ENCODE results near the gene LFNG. TPM values are rescaled to one million over a fixed set of nuclear protein-coding genes. Genes with fewer than 3 reads are reported as not detected.
A peak's percentile ranks its signal among the peaks of the same experiment; 100 is the strongest.

The LFNG gene
- total and polyA plus RNA-seq, 2 donors (not counting 1 experiment from before 2014, with no cell fraction given) = 73.3 to 208 TPM

- H3K27ac Mint-ChIP-seq = peak within 1 kb of the TSS; percentile 46
- Histone ChIP-seq H3K36me3 (replicated peaks in 1 of 2; ENCODE audit: control extremely low read depth in 1 of 2, control insufficient read depth in 1 of 2, extremely low read depth in 1 of 2, insufficient read depth in 2 of 2, low read length in 1 of 2) (no peaks in the 10 kb centered on the region), H2AFZ (ENCODE audit: insufficient read depth, low read depth, low read length, poor library complexity, severe bottlenecking) (peak within 1 kb of the TSS; percentile 83), H4K20me1 (ENCODE audit: control insufficient read depth, insufficient read depth, low read length, poor library complexity, severe bottlenecking) (peaks cover 11% of the 10 kb centered on the region), H3K27me3 (replicated peaks in 1 of 4; ENCODE audit: control extremely low read depth in 1 of 4, control insufficient read depth in 3 of 4, insufficient read depth in 4 of 4, low read length in 3 of 4) (no peaks in the 10 kb centered on the region), H3K27ac (ENCODE audit: low read length in 2 of 2) (peak within 1 kb of the TSS in 1 of 2 donors; percentile 49), H3K4me2 (replicated peaks; ENCODE audit: low read depth, low read length, poor library complexity, severe bottlenecking) (peak within 1 kb of the TSS; percentile 99), H3K4me3 (ENCODE audit: control extremely low read depth in 1 of 5, extremely low read depth in 1 of 5, insufficient read depth in 1 of 5, low read depth in 2 of 5, low read length in 4 of 5) (peak within 1 kb of the TSS; percentile 25 to 89 (median 63)), H3K9me3 (ENCODE audit: control extremely low read depth in 1 of 3, control insufficient read depth in 2 of 3, insufficient read depth in 1 of 3, low read length in 2 of 3) (no peaks in the 10 kb centered on the region), H3K9ac (ENCODE audit: low read length) (peak within 1 kb of the TSS; percentile 87), H3K4me1 (ENCODE audit: control insufficient read depth in 2 of 2, insufficient read depth in 2 of 2, low read length in 2 of 2) (peaks cover 24 to 34% of the 10 kb centered on the region in 2 donors), H3K79me2 (ENCODE audit: control insufficient read depth, insufficient read depth, low read length) (peaks cover 20% of the 10 kb centered on the region)
- no peaks in the 10 kb centered on the region for H3K27me3 Mint-ChIP-seq
- ChIA-PET CTCF (interaction anchor here (0.8 to 1.7 kb wide), 5 partner anchors 9 to 151 kb away, joined by 3 to 6 read pairs (median 3); no protein-coding TSS in a partner anchor), POLR2A (interaction anchor here (0.8 to 1.4 kb wide), 3 partner anchors 29 to 48 kb away, joined by 7 to 11 read pairs (median 10); no protein-coding TSS in a partner anchor)
- WGBS (ENCODE audit: insufficient coverage) = 1% methylated on average over 63 of the region's 66 CpGs
- intact Hi-C loops (cut with micrococcal nuclease) = loop anchor here (1.0 to 5.0 kb wide), 3 partner anchors 28 to 156 kb away; partner anchors contain the start of genes CHST12 and GRIFIN
- TF ChIP-seq CTCF (IDR thresholded peaks at IDR 0.05) = no peak
- TF ChIP-seq EZH2 (IDR thresholded peaks at IDR 0.05; ENCODE audit: borderline replicate concordance, insufficient read depth, low read depth, low read length, poor library complexity, severe bottlenecking) = no peak
- H3K4me1 Mint-ChIP-seq = peaks cover 33% of the 10 kb centered on the region
- ATAC-seq (ENCODE audit: low read depth) = peak; percentile 44
- DNase-seq = peak; percentile 92
- H3K4me3 Mint-ChIP-seq = peak within 1 kb of the TSS; percentile 79
- no peaks in the 10 kb centered on the region for H3K9me3 Mint-ChIP-seq (ENCODE audit: insufficient read depth)
Measured at GRCh38 chr7:2558629-2559282, 39.2 kb downstream of the LFNG start, which contains the start of gene IQCE. Gene IQCE (plus strand): TSS chr7:2558979. CDS start chr7:2559182, 203 bp downstream.

Data from B cell (primary cell).